ENCODE data around the gene ZNF14.

DNA sequence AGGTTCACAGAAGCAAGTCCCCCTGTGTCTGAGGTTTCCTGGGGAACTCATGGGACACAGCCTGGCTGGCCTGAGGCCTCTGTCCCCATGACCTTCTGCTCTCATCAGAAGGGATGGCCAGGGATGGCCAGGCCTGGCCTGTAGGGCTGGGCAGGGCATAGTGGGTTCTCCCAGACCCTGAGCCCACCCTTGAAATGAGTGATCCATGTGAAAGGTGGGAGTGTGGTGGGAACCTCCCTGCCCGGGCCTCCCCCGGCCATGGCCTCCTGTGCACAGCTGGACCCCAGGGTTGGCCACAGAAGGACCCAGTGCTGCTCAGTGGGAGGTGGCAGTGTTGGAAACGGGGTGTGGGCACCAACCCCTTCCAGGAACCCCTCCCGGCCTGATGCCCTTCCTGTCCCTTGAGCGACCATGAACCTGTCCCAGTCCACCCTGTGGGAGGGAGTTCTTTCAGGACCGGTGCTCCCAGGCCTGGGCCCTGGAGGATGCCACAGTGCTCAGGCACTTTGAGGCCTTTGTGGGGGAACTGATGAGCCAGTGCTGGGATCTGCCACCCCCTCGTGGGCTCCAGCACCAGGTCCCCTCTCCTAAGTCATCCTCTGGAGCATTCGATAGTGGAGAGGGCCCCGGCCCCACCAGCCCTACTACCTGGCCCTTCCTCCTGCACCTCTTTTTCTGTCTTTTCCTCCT, 15.5 kb upstream of the ZNF14 start:
- TF ChIP-seq, protein P1, sequence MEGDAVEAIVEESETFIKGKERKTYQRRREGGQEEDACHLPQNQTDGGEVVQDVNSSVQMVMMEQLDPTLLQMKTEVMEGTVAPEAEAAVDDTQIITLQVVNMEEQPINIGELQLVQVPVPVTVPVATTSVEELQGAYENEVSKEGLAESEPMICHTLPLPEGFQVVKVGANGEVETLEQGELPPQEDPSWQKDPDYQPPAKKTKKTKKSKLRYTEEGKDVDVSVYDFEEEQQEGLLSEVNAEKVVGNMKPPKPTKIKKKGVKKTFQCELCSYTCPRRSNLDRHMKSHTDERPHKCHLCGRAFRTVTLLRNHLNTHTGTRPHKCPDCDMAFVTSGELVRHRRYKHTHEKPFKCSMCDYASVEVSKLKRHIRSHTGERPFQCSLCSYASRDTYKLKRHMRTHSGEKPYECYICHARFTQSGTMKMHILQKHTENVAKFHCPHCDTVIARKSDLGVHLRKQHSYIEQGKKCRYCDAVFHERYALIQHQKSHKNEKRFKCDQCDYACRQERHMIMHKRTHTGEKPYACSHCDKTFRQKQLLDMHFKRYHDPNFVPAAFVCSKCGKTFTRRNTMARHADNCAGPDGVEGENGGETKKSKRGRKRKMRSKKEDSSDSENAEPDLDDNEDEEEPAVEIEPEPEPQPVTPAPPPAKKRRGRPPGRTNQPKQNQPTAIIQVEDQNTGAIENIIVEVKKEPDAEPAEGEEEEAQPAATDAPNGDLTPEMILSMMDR (IDR thresholded peaks at IDR 0.05): no peak
- TF ChIP-seq POLR2AphosphoS5 (IDR thresholded peaks at IDR 0.05; ENCODE audit: low read depth, low read length) (no peak), SIN3A (IDR thresholded peaks at IDR 0.05; ENCODE audit: borderline replicate concordance, insufficient read depth, low read depth, low read length) (no peak), TCF7L2 (IDR thresholded peaks at IDR 0.05; ENCODE audit: low read depth, low read length) (no peak)
- TF ChIP-seq, protein P2, sequence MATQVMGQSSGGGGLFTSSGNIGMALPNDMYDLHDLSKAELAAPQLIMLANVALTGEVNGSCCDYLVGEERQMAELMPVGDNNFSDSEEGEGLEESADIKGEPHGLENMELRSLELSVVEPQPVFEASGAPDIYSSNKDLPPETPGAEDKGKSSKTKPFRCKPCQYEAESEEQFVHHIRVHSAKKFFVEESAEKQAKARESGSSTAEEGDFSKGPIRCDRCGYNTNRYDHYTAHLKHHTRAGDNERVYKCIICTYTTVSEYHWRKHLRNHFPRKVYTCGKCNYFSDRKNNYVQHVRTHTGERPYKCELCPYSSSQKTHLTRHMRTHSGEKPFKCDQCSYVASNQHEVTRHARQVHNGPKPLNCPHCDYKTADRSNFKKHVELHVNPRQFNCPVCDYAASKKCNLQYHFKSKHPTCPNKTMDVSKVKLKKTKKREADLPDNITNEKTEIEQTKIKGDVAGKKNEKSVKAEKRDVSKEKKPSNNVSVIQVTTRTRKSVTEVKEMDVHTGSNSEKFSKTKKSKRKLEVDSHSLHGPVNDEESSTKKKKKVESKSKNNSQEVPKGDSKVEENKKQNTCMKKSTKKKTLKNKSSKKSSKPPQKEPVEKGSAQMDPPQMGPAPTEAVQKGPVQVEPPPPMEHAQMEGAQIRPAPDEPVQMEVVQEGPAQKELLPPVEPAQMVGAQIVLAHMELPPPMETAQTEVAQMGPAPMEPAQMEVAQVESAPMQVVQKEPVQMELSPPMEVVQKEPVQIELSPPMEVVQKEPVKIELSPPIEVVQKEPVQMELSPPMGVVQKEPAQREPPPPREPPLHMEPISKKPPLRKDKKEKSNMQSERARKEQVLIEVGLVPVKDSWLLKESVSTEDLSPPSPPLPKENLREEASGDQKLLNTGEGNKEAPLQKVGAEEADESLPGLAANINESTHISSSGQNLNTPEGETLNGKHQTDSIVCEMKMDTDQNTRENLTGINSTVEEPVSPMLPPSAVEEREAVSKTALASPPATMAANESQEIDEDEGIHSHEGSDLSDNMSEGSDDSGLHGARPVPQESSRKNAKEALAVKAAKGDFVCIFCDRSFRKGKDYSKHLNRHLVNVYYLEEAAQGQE (IDR thresholded peaks at IDR 0.05; ENCODE audit: insufficient read depth in 1 of 2, low read depth in 2 of 2, low read length in 1 of 2): no peak

Measured in Panc1 (cell line).